Lower lobe of right lung (tissue), 2 donors: Measurements from ENCODE around the gene EHD3. TPM values are rescaled to one million over a fixed set of nuclear protein-coding genes. Genes with fewer than 3 reads are reported as not detected.

Experiments
- ATAC-seq, 2 donors: fragments of 200-7000 bp; cut with Tn5 transposase; one replicate each; pipeline ENCODE4 v1.9.1; 2020 to 2022; ENCODE audit warnings: mild to moderate bottlenecking in 2 of 2, moderate library complexity in 2 of 2
- DNase-seq: peaks from one replicate; pipeline ENCODE4 v3.0.0-alpha.2; 2020
- H3K27ac ChIP-seq: fragments of 200-600 bp; one replicate; pipeline ENCODE4 v1.8.0; 2022
- H3K27me3 ChIP-seq: fragments of 200-600 bp; one replicate; pipeline ENCODE4 v1.8.0; 2022; ENCODE audit warnings: low read depth
- H3K36me3 ChIP-seq: fragments of 200-600 bp; one replicate; pipeline ENCODE4 v1.8.0; 2022; ENCODE audit warnings: mild to moderate bottlenecking
- H3K4me1 ChIP-seq: fragments of 200-600 bp; one replicate; pipeline ENCODE4 v1.8.0; 2022
- H3K4me3 ChIP-seq: fragments of 200-600 bp; one replicate; pipeline ENCODE4 v1.8.0; 2022; ENCODE audit warnings: mild to moderate bottlenecking
- H3K9me3 ChIP-seq: fragments of 200-600 bp; one replicate; pipeline ENCODE4 v1.8.0; 2022
- CTCF ChIP-seq: fragments of 200-600 bp; IDR thresholded peaks from one replicate; pipeline ENCODE4 v1.8.0; 2022; ENCODE audit warnings: antibody characterized with exemption, mild to moderate bottlenecking
- intact Hi-C: fragments of 100-400 bp; cut with DNase I; formaldehyde crosslinking; loops from one replicate; pipeline ENCODE4 v1.11.0; 2022
- long read RNA-seq: library from polyadenylated mRNA; unstranded; transcript quantifications from one replicate; pipeline ENCODE4 v2.0.0, GENCODE V29; 2021
- total RNA-seq: library from RNA; stranded (reverse); fragmentation: NEBNext Ultra II Directional; extraction: Animal tissue kit (Norgen Biotek cat#: 25700); gene quantifications from one replicate; pipeline ENCODE4 v1.2.1, GENCODE V29; 2021
- donor health status: DM: no; HTN: yes; CAD: no; lungs with severe emphysema.

EHD3 gene
- total RNA-seq: 11.0 TPM
- long read RNA-seq, full-length matches to known transcripts: 42 of 52 reads
- long read RNA-seq, partial matches to known transcripts: 2 of 52 reads
- long read RNA-seq, other reads (novel, unspliced or antisense): 8 of 52 reads

GRCh38 chr2:31233741-31234682 lies at the start of gene EHD3:
Gene EHD3 (plus strand): TSS chr2:31234152. CDS start chr2:31234622, 470 bp downstream.
- peak within 1 kb of the TSS; percentile 72 for H3K27ac ChIP-seq
- intact Hi-C loops: no loop called here
- H3K4me1 ChIP-seq: peaks cover 22% of the 10 kb centered on the region
- no peaks in the 10 kb centered on the region for H3K27me3 ChIP-seq
- H3K9me3 ChIP-seq: no peaks in the 10 kb centered on the region
- peak; percentile 88 for DNase-seq
- ATAC-seq: peak; percentile 97 to 99
- no peaks in the 10 kb centered on the region for H3K36me3 ChIP-seq
- peak; percentile 59 for TF ChIP-seq CTCF
- H3K4me3 ChIP-seq: peak within 1 kb of the TSS; percentile 69

GRCh38 chr2:31187166-31187565 lies 46.8 kb upstream of the EHD3 start:
- TF ChIP-seq CTCF: no peak
- intact Hi-C loops: no loop called here
- no peak overlapping the region for H3K27ac ChIP-seq
- ATAC-seq (no peak), DNase-seq (no peak)
- no peaks in the 10 kb centered on the region for H3K36me3 ChIP-seq
- no peaks in the 10 kb centered on the region for H3K9me3 ChIP-seq
- no peaks in the 10 kb centered on the region for H3K4me1 ChIP-seq
- no peaks in the 10 kb centered on the region for H3K27me3 ChIP-seq
- no peak overlapping the region for H3K4me3 ChIP-seq

GRCh38 chr2:31188131-31188530 lies 45.8 kb upstream of the EHD3 start:
- no peak for TF ChIP-seq CTCF
- Histone ChIP-seq H3K27ac (no peak overlapping the region), H3K36me3 (no peaks in the 10 kb centered on the region), H3K4me3 (no peak overlapping the region), H3K9me3 (no peaks in the 10 kb centered on the region), H3K4me1 (no peaks in the 10 kb centered on the region), H3K27me3 (no peaks in the 10 kb centered on the region)
- intact Hi-C loops: no loop called here
- ATAC-seq: no peak
- DNase-seq: no peak

GRCh38 chr2:31189141-31189540 lies 44.8 kb upstream of the EHD3 start:
- TF ChIP-seq CTCF: no peak
- no peak for ATAC-seq
- no peaks in the 10 kb centered on the region for H3K27me3 ChIP-seq

GRCh38 chr2:31190188-31190587 lies 43.8 kb upstream of the EHD3 start:
- intact Hi-C loops: no loop called here
- ATAC-seq (no peak), DNase-seq (no peak)
- no peaks in the 10 kb centered on the region for H3K27me3 ChIP-seq
- no peak overlapping the region for H3K27ac ChIP-seq
- no peaks in the 10 kb centered on the region for H3K36me3 ChIP-seq
- H3K4me1 ChIP-seq: no peaks in the 10 kb centered on the region
- no peak for TF ChIP-seq CTCF
- H3K9me3 ChIP-seq: no peaks in the 10 kb centered on the region
- H3K4me3 ChIP-seq: no peak overlapping the region

More at GRCh38 chr2:31189141-31189540, 44.8 kb upstream of the EHD3 start:
- intact Hi-C loops: no loop called here
- Histone ChIP-seq H3K4me1 (no peaks in the 10 kb centered on the region), H3K36me3 (no peaks in the 10 kb centered on the region), H3K9me3 (no peaks in the 10 kb centered on the region), H3K4me3 (no peak overlapping the region), H3K27ac (no peak overlapping the region)
- DNase-seq: no peak
